NCI-H2227 (cell line): ENCODE data around the gene IFNL4.
A peak's percentile ranks its signal among the peaks of the same experiment; 100 is the strongest.
"Not testable (repeated sequence)": the region's sequence is repeated elsewhere in the genome, so short reads cannot be mapped to it uniquely, and the experiment has no call there.

Source experiments
- DNase-seq: peaks from one replicate; lab custom pipeline; 2025; ENCODE audit not compliant: unreplicated experiment; lab: John Stamatoyannopoulos, UW

IFNL4 gene

DNA sequence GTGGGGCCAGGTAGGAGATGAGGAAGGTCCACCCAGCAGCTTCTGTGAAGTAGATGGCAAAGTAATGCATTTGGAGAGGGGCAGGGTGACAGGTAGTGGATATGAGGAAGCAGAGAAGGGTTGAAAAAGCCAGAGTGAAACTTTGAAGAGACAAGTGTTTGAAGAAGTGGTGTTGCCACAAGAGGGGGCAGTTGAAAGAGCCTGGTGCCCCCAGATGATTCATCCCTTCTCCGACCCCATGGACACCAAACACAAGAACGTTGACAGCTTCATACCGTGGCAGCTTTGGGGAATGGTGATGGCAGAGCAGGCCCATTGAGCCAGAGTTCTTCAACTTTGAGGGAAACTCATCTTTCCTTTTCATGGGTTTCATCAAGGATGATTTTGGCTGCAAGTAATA, 23.7 kb downstream of the IFNL4 start:
- no peak for DNase-seq

DNA sequence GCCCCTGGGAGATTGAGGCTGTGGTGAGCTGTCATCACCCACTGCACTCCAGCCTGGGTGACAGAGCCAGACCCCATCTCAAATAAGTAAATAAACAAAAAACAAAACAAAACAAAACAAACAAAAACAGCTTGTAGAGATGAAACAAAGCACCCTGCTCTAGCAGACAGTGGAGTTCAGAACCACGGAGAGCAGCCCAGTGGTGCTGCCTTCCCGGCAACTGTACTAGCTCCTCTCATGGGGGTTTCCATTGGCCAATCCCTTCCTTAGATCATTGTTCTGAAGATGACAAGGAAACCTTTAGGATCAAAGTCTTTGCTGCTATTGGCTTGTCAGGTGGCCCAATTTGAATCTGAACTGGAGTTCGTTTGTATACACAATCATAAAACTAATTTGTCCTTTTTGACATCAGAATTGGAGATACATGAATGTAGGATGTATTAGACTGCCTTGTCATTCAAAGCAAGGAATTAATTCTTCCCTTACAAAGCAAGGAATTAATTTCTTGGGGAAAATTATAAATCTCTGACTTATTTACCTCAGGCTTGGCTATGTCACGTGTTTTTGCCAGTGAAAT, 24.9 kb downstream of the IFNL4 start:
- no peak for DNase-seq

DNA sequence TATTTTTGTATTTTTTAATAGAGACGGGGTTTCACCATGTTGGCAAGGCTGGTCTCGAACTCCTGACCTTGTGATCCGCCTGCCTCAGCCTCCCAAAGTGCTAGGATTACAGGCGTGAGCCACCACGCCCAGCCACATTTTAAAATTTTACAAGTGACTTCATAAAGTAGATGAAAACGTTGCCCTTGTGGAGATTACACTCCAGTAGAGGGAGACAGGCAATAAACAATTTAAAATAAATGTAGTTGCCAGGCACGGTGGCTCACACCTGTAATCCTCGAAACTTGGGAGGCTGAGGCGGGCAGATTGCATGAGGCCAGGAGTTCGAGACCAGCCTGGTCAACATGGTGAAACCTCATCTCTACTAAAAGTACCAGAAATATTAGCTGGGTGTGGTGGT, 29.5 kb downstream of the IFNL4 start:
- DNase-seq: not testable (repeated sequence)

DNA sequence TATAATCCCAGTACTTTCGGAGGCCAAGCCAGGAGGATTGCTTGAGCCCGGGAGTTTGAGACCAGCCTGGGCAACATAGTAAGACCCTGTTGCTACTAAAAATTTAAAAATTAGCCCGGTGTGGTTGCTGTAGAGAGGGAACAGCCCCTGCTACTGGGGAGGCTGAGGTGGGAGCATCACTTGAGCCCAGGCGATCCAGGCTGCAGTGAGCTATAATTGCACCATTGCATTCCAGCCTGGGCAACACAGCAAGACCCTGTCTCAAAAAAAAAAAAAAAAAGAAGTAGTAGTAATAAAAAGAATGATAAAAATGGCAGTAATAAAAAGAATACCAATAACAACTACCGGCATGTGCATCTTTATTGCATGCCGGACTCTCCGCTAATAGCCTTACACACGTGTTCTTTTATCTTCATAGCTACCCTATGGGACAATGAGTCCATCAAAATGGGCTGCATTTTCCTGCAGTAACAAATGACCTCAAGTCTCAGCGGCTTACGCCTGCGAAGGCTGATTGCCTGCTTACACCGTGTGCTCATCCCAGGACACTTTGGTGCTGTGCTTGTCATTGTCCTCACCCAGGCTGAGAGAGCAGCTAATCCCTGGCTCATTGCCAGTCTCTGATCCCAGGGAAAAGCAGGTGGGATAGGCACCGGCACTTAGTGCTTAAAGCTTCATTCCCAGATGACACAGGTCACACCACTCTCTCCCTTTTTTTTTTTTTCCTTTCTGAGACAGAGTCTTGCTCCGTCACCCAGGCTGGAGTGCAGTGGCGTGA, 30.2 kb downstream of the IFNL4 start:
- peak; percentile 62 for DNase-seq

DNA sequence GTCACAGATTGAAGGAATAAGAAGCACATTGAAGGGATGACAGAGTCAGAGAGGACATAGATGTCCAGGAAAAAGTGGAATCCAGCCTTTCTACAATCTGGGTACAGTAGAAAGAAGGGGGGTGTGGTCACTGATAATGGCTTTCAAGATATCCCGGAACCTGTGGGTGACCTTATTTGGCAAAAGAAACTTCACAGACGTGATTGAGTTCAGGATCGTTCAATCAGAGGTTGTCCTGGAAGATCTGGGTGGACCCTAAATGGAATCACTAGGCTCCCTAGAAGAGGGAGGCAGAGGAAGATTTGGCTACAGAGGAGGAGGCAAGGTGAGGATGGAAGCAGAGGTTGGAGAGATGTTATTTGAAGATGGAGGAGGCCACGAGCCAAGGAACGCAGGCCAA, 31.6 kb downstream of the IFNL4 start:
- no peak for DNase-seq

DNA sequence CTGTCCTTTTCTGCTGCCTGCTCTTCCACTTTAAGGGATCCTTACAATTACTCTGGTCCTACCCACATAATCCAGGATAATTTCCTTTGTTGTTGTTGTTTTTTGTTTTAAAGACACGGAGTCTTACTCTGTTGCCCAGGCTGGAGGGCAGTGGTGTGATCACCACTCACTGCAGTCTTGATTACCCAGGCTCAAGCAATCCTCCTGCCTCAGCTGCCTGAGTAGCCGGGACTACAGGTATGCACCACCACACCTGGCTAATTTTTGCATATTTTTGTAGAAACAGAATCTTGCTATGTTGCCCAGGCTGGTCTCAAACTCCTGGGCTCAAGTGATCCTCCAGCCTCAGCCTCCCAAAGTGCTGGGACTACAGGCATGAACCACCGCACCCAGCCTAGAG, 33.3 kb downstream of the IFNL4 start:
- DNase-seq: not testable (repeated sequence)

DNA sequence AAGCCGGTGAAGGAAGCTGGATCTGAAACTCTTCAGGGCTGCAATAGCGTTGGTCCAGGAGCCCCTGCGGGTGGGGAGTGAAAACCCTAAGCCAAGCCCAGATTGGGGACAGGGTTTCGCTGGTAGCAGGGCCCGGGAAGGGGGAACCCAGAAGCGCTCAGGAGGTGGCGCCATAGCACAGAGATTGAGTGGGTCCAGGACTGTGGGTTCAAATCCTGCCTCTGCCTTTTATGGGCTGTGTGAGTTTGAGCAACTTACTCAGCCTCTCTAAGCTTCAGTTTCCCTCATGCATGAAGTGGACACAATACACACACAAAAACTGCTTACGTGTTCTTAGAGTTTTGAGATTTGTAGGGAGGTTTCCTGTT, 36.3 kb downstream of the IFNL4 start:
- peak; percentile 76 for DNase-seq

DNA sequence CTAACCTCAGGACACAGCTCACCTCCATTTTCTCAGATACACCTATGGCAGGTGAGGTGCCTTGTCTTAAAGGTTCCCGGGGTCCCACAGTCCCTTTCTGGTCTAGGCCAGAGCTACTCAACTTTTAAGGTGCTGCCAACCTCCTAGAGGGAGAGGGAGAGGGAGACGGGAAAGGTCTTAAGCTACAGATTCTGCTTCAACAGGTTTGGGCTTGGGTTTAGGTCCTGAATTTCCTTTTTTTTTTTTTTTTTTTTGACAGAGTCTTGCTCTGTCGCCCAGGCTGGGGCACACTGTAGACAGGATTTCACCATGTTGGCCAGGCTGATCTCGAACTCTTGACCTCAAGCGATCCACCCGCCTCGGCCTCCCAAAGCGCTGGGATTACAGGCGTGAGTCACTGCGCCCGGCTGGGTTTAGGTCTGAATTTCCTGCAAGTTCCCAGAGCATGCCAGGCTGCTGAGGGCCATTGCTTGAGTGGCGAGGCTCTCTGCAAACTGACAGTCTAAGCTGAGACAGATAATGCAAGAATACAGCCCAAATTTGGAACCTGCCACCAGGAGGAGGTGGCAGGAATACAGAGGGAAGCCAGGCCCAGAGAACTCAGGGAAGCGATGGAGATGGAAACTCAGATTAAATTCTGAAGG, 36.8 kb downstream of the IFNL4 start:
- no peak for DNase-seq

DNA sequence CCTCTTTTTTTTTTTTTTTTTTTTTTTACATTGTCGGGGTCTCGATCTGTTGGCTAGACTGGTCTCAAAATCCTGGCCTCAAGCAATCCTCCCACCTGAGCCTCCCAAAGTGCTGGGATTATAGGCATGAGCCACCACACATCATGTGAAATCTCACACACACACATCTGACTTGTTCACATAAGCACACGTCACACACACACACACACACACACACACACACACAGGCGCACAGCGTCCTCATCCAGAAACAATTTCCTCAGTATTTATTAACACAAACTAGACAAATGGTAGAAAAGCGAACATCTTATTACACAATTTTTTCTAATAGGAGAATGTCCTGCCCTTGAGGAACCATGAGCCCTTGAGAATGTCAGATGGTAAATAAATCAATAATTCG, 39.5 kb downstream of the IFNL4 start:
- DNase-seq: no peak

DNA sequence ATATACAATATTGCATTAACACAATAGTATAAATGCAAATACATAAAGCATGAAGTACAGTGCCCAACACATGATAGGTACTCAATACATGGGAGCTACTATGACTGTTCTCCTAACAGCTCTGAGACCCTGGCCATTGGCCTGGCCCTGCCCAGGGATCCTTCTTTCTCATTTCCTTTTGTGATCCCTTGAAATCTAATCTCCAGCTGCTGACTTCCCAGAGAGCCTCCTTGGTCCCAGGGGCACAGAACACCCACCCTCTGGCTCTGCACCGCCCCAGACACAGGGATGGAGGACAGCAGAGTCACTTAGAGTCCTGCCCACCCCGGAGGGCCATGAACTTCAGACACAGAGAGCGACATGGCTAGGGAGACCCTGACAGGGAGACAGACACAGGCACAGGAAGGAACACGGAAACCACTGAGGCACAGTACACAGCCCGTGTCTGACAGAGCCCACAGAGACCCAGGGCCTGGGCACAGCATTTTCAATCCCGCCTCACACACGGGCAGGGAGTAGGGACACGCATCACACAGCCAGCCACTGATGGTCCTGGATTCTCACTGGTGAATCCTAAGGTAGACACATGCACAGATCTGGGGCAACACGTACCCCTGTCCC, 40.4 kb downstream of the IFNL4 start:
- DNase-seq: no peak

DNA sequence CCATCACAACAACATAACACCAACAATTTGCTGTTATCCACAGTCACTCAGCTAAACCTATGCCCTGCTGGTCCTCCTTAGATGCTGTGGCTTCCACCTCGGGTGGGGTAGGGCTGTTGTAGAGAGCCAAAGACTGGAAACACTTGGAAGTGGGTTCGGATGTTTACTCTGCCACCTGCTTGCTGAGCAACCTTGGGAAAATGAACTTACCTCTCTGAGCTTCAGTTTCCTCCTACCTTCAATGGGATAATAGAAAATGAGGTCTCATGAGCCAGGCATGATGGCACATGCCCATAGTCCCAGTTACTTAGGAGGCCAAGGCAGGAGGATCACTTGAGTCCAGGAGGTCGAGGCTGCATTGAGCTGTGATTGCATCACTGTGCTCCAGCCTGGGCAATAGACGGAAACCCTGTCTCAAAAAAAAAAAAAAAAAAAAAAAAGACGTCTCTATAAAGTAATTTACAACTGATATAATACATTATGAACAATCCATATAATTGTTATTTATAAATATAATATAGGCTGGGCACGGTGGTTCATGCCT, 41.3 kb downstream of the IFNL4 start:
- no peak for DNase-seq

DNA sequence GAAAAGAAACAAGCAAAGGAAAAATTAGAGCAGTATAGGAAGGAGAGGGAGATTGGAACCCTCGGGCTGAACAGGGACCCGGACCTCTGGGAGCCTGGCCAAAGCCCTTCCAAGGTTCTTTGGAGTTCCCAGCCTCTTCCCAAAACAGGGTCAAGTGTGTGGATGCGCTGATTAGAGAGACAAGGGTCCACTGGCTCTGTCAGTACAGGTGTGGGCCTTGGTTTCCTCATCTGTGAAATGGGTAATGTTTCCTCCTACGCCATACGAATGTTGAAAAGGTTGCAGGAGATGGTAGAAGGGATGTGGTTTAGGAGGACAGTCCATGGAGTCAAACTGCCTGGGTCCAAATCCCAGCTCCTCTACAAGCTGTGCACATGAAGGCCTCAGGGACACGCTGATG, 42.5 kb downstream of the IFNL4 start:
- no peak for DNase-seq

DNA sequence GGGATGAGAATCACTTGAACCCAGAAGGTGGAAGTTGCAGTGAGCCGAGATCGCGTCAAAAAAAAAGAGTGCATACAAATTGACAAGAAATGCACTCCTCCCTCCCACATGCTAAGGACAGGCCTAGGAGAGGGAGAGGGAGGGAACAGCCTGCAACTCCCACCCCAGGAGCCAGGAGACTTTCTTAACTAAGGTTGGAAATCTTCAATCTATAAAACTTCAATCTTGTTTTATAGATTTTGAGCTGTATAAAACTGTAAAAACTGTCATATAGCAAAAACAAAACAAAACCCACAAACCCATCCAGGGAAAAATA, 43.2 kb downstream of the IFNL4 start:
- DNase-seq: no peak

DNA sequence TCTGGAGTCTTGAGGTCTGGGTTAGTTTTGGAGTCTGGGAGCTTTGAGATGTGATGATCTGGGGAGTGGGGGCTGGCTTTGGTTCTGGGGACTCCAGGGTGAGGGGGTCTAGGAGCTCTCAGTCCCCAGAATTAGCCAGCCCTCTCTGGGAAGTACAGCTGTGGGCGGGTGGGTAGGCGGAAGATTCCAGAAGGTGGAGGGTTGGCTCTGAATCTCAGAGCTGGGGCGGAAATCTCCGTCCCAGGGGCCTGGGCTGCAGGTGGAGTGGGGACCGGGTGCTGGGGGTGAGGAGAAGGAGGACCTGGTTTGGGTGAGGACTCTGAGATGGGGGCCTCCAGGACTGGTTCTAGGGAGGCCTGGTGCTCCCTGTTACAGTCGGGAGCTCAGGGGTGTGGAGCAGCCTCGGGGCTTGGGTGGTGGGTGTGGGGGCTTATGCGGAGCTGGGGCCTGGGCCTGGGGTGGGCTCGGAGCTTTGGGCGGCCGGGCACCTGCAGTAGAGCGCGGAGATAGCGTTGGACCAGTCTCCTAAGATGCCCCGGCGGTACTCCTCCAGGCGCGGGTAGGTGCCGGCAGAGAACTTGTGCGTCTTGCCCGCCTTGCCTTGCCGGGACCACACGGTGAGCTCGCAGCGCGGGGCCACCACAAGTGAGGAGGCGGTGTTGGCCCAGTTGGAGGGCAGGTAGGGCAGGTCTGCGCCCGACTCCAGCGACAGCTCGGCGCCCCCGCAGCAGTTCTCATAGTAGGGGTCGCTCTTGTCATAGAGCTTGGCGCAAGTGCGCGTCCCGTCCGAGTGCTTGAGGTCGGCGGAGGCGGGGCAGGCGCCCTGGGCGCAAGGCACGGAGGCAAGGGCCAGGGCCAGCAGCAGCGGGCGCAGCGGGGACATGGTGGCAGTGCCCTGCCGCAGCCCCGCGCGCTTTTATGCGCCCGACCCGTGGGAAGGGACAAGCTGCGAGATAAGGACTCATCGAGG, 45.0 kb downstream of the IFNL4 start, which contains the start of gene SYCN:
TSS of gene SYCN (minus strand) at position 892 of the 970 bp plus-strand sequence. CDS start at position 883, 9 bp downstream.
- DNase-seq: no peak

DNA sequence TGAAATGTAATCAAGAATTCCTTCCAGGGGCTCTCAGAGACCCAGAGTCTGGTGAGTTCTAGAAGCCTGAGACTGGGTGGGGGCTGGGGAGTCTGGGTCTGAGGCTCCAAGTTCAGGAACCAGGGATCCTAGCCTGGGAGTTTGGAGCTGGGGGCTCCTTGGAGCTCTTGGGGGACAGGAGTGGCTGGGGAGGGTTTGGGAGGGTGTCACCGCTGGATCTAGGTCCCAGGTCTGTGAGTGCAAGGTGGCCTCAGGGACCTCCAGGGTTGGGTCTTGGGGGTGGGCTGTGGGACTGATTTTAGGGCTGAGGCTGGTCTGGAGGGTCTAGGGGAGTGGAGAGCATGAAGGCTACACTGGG, 45.7 kb downstream of the IFNL4 start:
- no peak for DNase-seq

DNA sequence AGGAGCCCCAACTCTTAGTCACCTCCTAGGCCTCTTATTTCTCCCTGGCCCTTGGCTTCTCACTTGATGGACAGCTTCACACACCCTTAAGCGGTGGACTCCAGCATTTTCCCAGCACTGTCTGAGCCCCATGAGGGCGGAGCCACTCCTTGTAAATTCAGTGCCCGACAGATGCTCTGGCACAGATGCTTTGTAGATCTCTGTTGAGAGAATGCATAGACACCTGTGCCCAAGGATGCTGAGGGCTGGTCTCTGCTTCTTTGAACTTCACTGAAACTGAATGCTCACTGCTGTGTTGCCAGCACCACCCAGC, 47.9 kb downstream of the IFNL4 start:
- DNase-seq: no peak

DNA sequence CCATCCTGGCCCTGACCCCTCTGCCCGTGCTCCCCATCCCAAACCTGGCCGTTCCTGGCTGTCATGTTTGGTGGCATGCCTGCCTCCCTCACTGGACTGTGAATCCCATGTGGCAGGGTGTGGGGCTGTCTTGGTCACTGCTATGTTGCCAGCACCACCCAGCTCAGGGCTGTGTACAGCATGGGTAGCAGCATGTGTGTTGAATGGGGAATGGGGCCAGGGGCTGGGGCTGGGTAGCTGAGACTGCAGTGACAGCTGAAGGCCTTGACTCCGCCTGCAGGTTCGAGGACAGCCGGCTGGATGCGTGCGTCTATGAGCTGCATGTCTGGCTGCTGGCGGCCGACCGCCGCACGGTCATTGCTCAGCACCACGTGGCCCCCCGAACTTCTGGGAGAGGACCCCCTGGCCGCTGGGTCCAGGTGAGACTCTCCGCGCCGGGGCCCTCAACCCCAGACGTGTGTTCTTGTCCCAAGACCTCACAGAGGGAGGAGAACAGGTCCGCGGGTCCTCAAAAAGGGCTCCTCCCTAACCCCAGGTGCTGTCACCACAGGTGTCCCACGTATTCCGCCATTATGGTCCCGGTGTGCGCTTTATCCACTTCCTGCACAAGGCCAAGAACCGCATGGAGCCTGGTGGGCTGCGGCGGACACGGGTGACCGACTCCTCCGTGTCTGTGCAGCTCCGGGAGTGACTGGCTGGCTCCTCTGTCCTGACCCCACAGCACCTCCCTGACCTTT, 48.4 kb downstream of the IFNL4 start:
- no peak for DNase-seq

DNA sequence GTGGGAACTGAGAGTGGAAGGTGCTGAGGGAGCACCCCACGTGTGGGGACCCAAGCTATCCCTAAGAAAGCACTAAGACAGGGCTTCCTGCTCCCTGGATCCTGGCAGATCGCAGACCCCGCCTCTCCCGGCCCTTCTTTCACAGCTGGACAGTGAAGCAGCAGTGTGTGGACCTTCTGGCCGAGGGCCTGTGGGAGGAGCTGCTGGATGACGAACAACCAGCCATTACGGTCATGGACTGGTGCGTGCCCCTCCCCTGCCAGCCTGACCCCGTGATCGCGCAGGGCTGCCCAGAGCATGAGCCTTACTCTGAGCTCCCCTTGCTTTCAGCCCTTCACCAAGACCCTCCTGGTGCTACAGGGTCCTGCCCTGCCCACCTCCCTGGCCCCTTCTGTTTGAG, 49.6 kb downstream of the IFNL4 start:
- DNase-seq: peak; percentile 85

DNA sequence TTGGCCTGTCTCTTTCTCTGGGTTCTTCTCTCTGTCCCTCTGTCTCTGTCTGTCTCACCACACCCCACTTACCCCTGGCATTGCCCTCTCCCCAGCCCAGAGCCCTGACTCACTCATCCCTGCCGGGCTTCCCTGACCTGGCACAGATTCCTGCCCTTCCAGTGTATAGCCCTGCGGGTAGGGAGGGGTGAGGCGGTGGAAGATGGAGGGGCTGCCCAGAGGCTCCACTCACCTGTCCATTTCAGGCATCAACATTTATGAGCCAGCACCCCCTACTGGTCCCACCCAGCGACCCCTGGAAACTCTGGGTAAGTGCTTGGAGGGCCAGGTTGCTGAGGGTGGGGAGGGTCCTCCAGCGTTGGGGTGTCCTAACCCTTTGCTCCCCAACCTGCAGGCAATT, 50.8 kb downstream of the IFNL4 start:
- DNase-seq: no peak

DNA sequence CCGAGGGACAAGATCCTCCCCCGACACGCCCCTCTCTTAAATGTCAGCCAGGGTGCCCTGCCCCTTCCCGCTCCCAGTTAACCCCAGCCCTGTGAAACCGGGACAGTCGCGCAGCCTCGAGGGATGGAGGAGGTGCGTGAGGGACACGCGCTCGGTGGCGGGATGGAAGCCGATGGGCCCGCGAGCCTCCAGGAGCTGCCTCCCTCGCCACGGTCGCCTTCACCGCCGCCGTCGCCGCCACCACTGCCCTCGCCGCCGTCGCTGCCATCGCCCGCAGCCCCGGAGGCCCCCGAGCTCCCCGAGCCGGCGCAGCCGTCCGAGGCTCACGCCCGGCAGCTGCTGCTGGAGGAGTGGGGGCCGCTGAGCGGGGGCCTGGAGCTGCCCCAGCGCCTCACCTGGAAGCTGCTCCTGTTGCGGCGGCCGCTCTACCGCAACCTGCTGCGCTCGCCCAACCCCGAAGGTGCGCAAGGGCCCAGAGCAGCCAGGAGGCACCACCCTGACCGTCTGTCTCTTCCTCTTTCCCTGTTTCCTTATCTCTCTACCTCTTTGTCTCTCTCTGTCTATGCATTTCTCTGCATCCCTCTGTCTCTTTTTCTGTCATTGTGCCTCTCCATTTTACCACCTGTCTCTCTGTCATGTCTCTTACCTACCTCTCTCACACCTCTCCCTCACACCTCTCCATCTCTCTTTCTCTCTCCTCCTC, 51.6 kb downstream of the IFNL4 start, which contains the start of gene NCCRP1:
TSS of gene NCCRP1 (plus strand) at position 105 of the 703 bp plus-strand sequence. CDS start at position 124, 19 bp downstream.
- DNase-seq: peak; percentile 65
